IMR-90 (cell line): Measurements from ENCODE around the gene ACTR2. TPM values are rescaled to one million over a fixed set of nuclear protein-coding genes. Genes with fewer than 3 reads are reported as not detected.

Experiments used
- ATAC-seq: fragments of 200-7000 bp; cut with Tn5 transposase; 2 replicates; pipeline ENCODE4 v1.9.1; 2020; ENCODE audit warnings: low read depth, mild to moderate bottlenecking, moderate library complexity
- BruUV-seq: library from RNA; stranded (reverse); fragments of 400-500 nt; replicated peaks from 2 replicates; lab custom pipeline; 2021; lab: Mats Ljungman, UMichigan
- CTCF ChIA-PET: fragments of 300-600 bp; formaldehyde crosslinking; extraction: SDS; loops from one replicate; lab custom pipeline; 2021; ENCODE audit warnings: antibody characterized with exemption; lab: Yijun Ruan, JAX
- POLR2A ChIA-PET: fragments of 300-600 bp; sonication (Branson Sonifier 250); formaldehyde crosslinking; loops from one replicate; lab custom pipeline; 2022; ENCODE audit warnings: antibody characterized with exemption; ENCODE audit not compliant: unreplicated experiment; lab: Charles Lee
- DNase-seq: peaks from one replicate; pipeline ENCODE4 v3.0.0; 2013
- H2AFZ ChIP-seq: replicated peaks from 2 replicates; pipeline ENCODE3; 2013; ENCODE audit warnings: low read length, mild to moderate bottlenecking; ENCODE audit not compliant: poor library complexity
- H2AK5ac ChIP-seq: 2 replicates; pipeline ENCODE4 v1.6.1; 2013; ENCODE audit warnings: low read depth, low read length, inconsistent platforms
- H2AK9ac ChIP-seq: replicated peaks from 2 replicates; pipeline ENCODE3; 2013; ENCODE audit warnings: mild to moderate bottlenecking, low read depth, low read length, moderate library complexity; ENCODE audit not compliant: poor library complexity
- H2BK120ac ChIP-seq: 2 replicates; pipeline ENCODE4 v1.6.1; 2013; ENCODE audit warnings: low read depth, low read length, inconsistent platforms
- H2BK15ac ChIP-seq: 3 replicates; pipeline ENCODE4 v1.6.1; 2013; ENCODE audit warnings: low read depth, low read length, inconsistent platforms
- H2BK20ac ChIP-seq: 2 replicates; pipeline ENCODE4 v1.6.1; 2013; ENCODE audit warnings: low read depth, mild to moderate bottlenecking, inconsistent platforms, low read length, moderate library complexity
- H2BK5ac ChIP-seq: 2 replicates; pipeline ENCODE4 v1.6.1; 2013; ENCODE audit warnings: mild to moderate bottlenecking, low read depth, low read length, inconsistent platforms; ENCODE audit not compliant: poor library complexity, severe bottlenecking
- H3K14ac ChIP-seq: replicated peaks from 2 replicates; pipeline ENCODE4 v1.6.1; 2013; ENCODE audit warnings: low read depth, low read length, inconsistent platforms
- H3K18ac ChIP-seq: 2 replicates; pipeline ENCODE4 v1.6.1; 2013; ENCODE audit warnings: low read depth, low read length, control low read depth
- H3K23ac ChIP-seq: 2 replicates; pipeline ENCODE4 v1.6.1; 2013; ENCODE audit warnings: low read depth, low read length, inconsistent platforms
- H3K27ac ChIP-seq: 2 replicates; pipeline ENCODE4 v1.5.1; 2013; ENCODE audit warnings: mild to moderate bottlenecking, control low read depth, low read length; ENCODE audit not compliant: insufficient read depth
- H3K27me3 ChIP-seq: 2 replicates; pipeline ENCODE4 v1.6.1; 2013; ENCODE audit warnings: low read length; ENCODE audit not compliant: control insufficient read depth, insufficient read depth
- H3K36me3 ChIP-seq: 2 replicates; pipeline ENCODE4 v1.6.1; 2013; ENCODE audit warnings: low read length, mixed read lengths; ENCODE audit not compliant: control insufficient read depth, insufficient read depth
- H3K4ac ChIP-seq: 2 replicates; pipeline ENCODE4 v1.6.1; 2013; ENCODE audit warnings: low read depth, low read length, inconsistent platforms
- H3K4me1 ChIP-seq: 2 replicates; pipeline ENCODE4 v1.6.1; 2013; ENCODE audit warnings: low read length, mixed read lengths; ENCODE audit not compliant: control insufficient read depth, insufficient read depth
- H3K4me2 ChIP-seq: 2 replicates; pipeline ENCODE4 v1.6.1; 2013; ENCODE audit warnings: low read depth, mild to moderate bottlenecking, control low read depth, low read length, moderate library complexity
- H3K4me3 ChIP-seq: 2 replicates; pipeline ENCODE4 v1.5.1; 2013; ENCODE audit warnings: low read depth, mild to moderate bottlenecking, control low read depth, low read length, moderate library complexity; ENCODE audit not compliant: insufficient read depth
- H3K56ac ChIP-seq: 2 replicates; pipeline ENCODE4 v1.6.1; 2013; ENCODE audit warnings: low read length, inconsistent platforms; ENCODE audit not compliant: insufficient read depth; ENCODE audit errors: extremely low read depth
- H3K79me1 ChIP-seq, 2 experiments: 2 replicates each; pipeline ENCODE4 v1.6.1; 2013; ENCODE audit warnings: low read length in 2 of 2, inconsistent platforms in 1 of 2, low read depth in 1 of 2
- H3K9ac ChIP-seq: 2 replicates; pipeline ENCODE4 v1.6.1; 2013; ENCODE audit warnings: low read depth, low read length, control low read depth
- H3K9me1 ChIP-seq: 2 replicates; pipeline ENCODE4 v1.6.1; 2013; ENCODE audit warnings: low read length, inconsistent platforms; ENCODE audit not compliant: insufficient read depth
- H3K9me3 ChIP-seq: 2 replicates; pipeline ENCODE4 v1.6.1; 2013; ENCODE audit warnings: low read length; ENCODE audit not compliant: control insufficient read depth, insufficient read depth
- H4K20me1 ChIP-seq: 2 replicates; pipeline ENCODE4 v1.6.1; 2013; ENCODE audit warnings: low read length, inconsistent platforms; ENCODE audit not compliant: insufficient read depth
- H4K5ac ChIP-seq: 2 replicates; pipeline ENCODE4 v1.6.1; 2013; ENCODE audit warnings: mild to moderate bottlenecking, low read depth, low read length, control low read depth
- H4K8ac ChIP-seq, 2 experiments: 2 replicates each; pipeline ENCODE4 v1.6.1; 2013; ENCODE audit warnings: low read depth in 2 of 2, low read length in 2 of 2, control low read depth in 1 of 2, inconsistent platforms in 1 of 2
- H4K91ac ChIP-seq: 2 replicates; pipeline ENCODE4 v1.6.1; 2013; ENCODE audit warnings: low read depth, low read length, inconsistent platforms; ENCODE audit not compliant: insufficient read depth
- BHLHE40 ChIP-seq: fragments of 150-350 bp; IDR thresholded peaks from 2 replicates; pipeline ENCODE4 v1.6.1; 2016; ENCODE audit warnings: mild to moderate bottlenecking, low read depth, low read length
- CEBPB ChIP-seq: IDR thresholded peaks from 2 replicates; pipeline ENCODE4 v1.6.1; 2012; ENCODE audit warnings: low read depth, low read length, improper control_type of control experiment
- CHD1 ChIP-seq: IDR thresholded peaks from 2 replicates; pipeline ENCODE4 v1.6.1; 2012; ENCODE audit warnings: low read depth, low read length, improper control_type of control experiment
- FOS ChIP-seq: fragments of 150-350 bp; IDR thresholded peaks from 2 replicates; pipeline ENCODE4 v1.6.1; 2016; ENCODE audit warnings: low read depth, low read length
- MXI1 ChIP-seq: IDR thresholded peaks from 2 replicates; pipeline ENCODE4 v1.6.1; 2012; ENCODE audit warnings: low read depth, mild to moderate bottlenecking, low read length, moderate library complexity, borderline replicate concordance
- NFE2L2 ChIP-seq: fragments of 150-350 bp; IDR thresholded peaks from 2 replicates; pipeline ENCODE4 v1.6.1; 2016; ENCODE audit warnings: low read depth, mild to moderate bottlenecking, low read length
- POLR2A ChIP-seq: IDR thresholded peaks from 2 replicates; pipeline ENCODE4 v1.6.1; 2012; ENCODE audit warnings: mild to moderate bottlenecking, low read depth, low read length
- RFX5 ChIP-seq: IDR thresholded peaks from 2 replicates; pipeline ENCODE4 v1.8.0; 2012; ENCODE audit warnings: low read depth, mild to moderate bottlenecking, low read length, moderate library complexity
- SMC3 ChIP-seq: fragments of 150-350 bp; IDR thresholded peaks from 2 replicates; pipeline ENCODE4 v1.6.1; 2016; ENCODE audit warnings: low read depth, mild to moderate bottlenecking, antibody characterized with exemption, low read length, moderate library complexity
- WGBS, 2 experiments: methylation state at CpG; one replicate each; pipeline versions ENCODE4 v1.1.5 to v1.1.7; 2013; ENCODE audit warnings: missing lambda C conversion rate in 2 of 2; ENCODE audit not compliant: insufficient read length in 1 of 2; ENCODE audit errors: extremely low coverage in 2 of 2; 5-methylcytosine and 5-hydroxymethylcytosine counted together
- dilution Hi-C: fragments of 300-500 bp; cut with HindIII; formaldehyde crosslinking; loops from one replicate; pipeline ENCODE4 v1.14.3; 2018; ENCODE audit warnings: low sequenced_read_pairs; ENCODE audit not compliant: unreplicated experiment
- in situ Hi-C: fragments of 300-500 bp; cut with MboI; formaldehyde crosslinking; loops from 3 replicates; pipeline ENCODE4 v1.14.3; 2019; ENCODE audit warnings: low sequenced_read_pairs, inconsistent platforms, mixed read lengths
- intact Hi-C: fragments of 100-400 bp; cut with micrococcal nuclease; formaldehyde crosslinking; loops from 2 replicates; pipeline ENCODE4 v1.10.0; 2022
- polyA plus RNA-seq, 3 experiments: library from polyadenylated mRNA; depleted of rRNA; stranded (reverse); fragments of >200 nt; gene quantifications; 2 replicates each; pipeline ENCODE4 v1.2.3, GENCODE V29; 2012; ENCODE audit warnings: low replicate concordance in 1 of 3
- total RNA-seq: library from RNA; depleted of rRNA; stranded (reverse); fragments of >200 nt; gene quantifications from 2 replicates; pipeline ENCODE4 v1.2.3, GENCODE V29; 2012
- TF ChIP-seq, protein P1 (sequence below): fragments of 150-350 bp; IDR thresholded peaks from 2 replicates; pipeline ENCODE4 v1.6.1; 2017; ENCODE audit warnings: mild to moderate bottlenecking, antibody characterized with exemption, low read length, low read depth

ACTR2 gene
- total and polyA plus RNA-seq, 2 of the 4 experiments (the other 2 are of a cell fraction) = 141 to 205 TPM

DNA sequence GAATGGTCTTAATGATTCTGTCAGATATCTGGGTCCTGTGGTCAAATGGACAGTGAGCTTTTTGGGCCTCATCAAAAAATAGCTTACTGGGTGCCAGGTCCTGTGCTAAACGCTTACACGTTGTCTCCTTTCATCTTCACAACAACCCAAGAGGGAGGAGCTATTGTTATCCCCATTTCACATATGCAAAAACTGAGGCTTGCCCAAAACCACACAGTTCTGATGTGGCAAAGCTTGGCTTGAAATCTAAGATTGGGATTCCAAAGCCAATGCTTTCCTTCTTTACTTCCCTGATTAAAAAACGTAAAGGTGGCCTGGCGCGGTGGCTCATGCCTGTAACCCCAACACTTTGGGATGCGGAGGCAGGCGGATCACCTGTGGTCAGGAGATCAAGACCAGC, 69.3 kb downstream of the ACTR2 start:
- Histone ChIP-seq H3K4me2 (no peak overlapping the region), H2BK20ac (no peak overlapping the region), H2AK5ac (no peak overlapping the region), H3K79me1 (peaks cover 0 to 3% of the 10 kb centered on the region in 2 experiments; a peak in 1 of 4 replicates), H3K9me3 (no peaks in the 10 kb centered on the region), H3K36me3 (no peaks in the 10 kb centered on the region), H3K27ac (no peak overlapping the region), H4K8ac (no peak overlapping the region), H2BK5ac (no peak overlapping the region), H3K4ac (no peak overlapping the region), H2BK15ac (no peak overlapping the region), H3K56ac (no peak overlapping the region), H3K4me3 (no peak overlapping the region), H4K91ac (no peak overlapping the region), H3K4me1 (peaks cover 19% of the 10 kb centered on the region), H3K18ac (no peak overlapping the region), H4K5ac (no peak overlapping the region), H2BK120ac (no peak overlapping the region), H3K14ac (no peak overlapping the region), H2AFZ (no peak overlapping the region), H3K9ac (no peak overlapping the region), H2AK9ac (no peak overlapping the region), H3K27me3 (peaks cover 3% of the 10 kb centered on the region; the same call in 1 of the 2 replicates), H3K23ac (no peak overlapping the region), H4K20me1 (peaks cover 18% of the 10 kb centered on the region), H3K9me1 (peaks cover 23% of the 10 kb centered on the region)
- CTCF ChIA-PET = interaction anchor here (1.0 kb wide), 1 partner anchor 18 kb away, joined by 4 read pairs; no protein-coding TSS in a partner anchor
- BruUV-seq = no TSS peak
- DNase-seq (no peak), ATAC-seq (no peak)
- dilution Hi-C loops = no loop called here
- in situ Hi-C loops = no loop called here
- WGBS, 2 experiments = no CpG with 5 or more reads among the region's 7 CpGs
- no peak for TF ChIP-seq FOS
- no peak for TF ChIP-seq BHLHE40
- TF ChIP-seq RFX5 = no peak
- TF ChIP-seq, protein P1, sequence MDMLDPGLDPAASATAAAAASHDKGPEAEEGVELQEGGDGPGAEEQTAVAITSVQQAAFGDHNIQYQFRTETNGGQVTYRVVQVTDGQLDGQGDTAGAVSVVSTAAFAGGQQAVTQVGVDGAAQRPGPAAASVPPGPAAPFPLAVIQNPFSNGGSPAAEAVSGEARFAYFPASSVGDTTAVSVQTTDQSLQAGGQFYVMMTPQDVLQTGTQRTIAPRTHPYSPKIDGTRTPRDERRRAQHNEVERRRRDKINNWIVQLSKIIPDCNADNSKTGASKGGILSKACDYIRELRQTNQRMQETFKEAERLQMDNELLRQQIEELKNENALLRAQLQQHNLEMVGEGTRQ = no peak
- TF ChIP-seq NFE2L2 = no peak
- no peak for TF ChIP-seq SMC3
- no peak for TF ChIP-seq CEBPB
- TF ChIP-seq POLR2A = no peak
- no peak for TF ChIP-seq MXI1
- no peak for TF ChIP-seq CHD1
- POLR2A ChIA-PET = interaction anchor here (0.7 kb wide), 1 partner anchor 67 kb away, joined by 3 read pairs; no protein-coding TSS in a partner anchor
- intact Hi-C loops = no loop called here
